Lower lobe of right lung (tissue), 2 donors: ENCODE measurements around the gene CCDC71L. TPM values are rescaled to one million over a fixed set of nuclear protein-coding genes. Genes with fewer than 3 reads are reported as not detected.

Experiments
- ATAC-seq, 2 donors: fragments of 200-7000 bp; cut with Tn5 transposase; one replicate each; pipeline ENCODE4 v1.9.1; 2020 to 2022; ENCODE audit warnings: mild to moderate bottlenecking in 2 of 2, moderate library complexity in 2 of 2
- DNase-seq: peaks from one replicate; pipeline ENCODE4 v3.0.0-alpha.2; 2020
- H3K27ac ChIP-seq: fragments of 200-600 bp; one replicate; pipeline ENCODE4 v1.8.0; 2022
- H3K27me3 ChIP-seq: fragments of 200-600 bp; one replicate; pipeline ENCODE4 v1.8.0; 2022; ENCODE audit warnings: low read depth
- H3K36me3 ChIP-seq: fragments of 200-600 bp; one replicate; pipeline ENCODE4 v1.8.0; 2022; ENCODE audit warnings: mild to moderate bottlenecking
- H3K4me1 ChIP-seq: fragments of 200-600 bp; one replicate; pipeline ENCODE4 v1.8.0; 2022
- H3K4me3 ChIP-seq: fragments of 200-600 bp; one replicate; pipeline ENCODE4 v1.8.0; 2022; ENCODE audit warnings: mild to moderate bottlenecking
- H3K9me3 ChIP-seq: fragments of 200-600 bp; one replicate; pipeline ENCODE4 v1.8.0; 2022
- intact Hi-C: fragments of 100-400 bp; cut with DNase I; formaldehyde crosslinking; loops from one replicate; pipeline ENCODE4 v1.11.0; 2022
- total RNA-seq: library from RNA; stranded (reverse); fragmentation: NEBNext Ultra II Directional; extraction: Animal tissue kit (Norgen Biotek cat#: 25700); gene quantifications from one replicate; pipeline ENCODE4 v1.2.1, GENCODE V29; 2021
- TF ChIP-seq, protein P1 (sequence below): fragments of 200-600 bp; IDR thresholded peaks from one replicate; pipeline ENCODE4 v1.8.0; 2022; ENCODE audit warnings: antibody characterized with exemption, mild to moderate bottlenecking
- donor health status: DM: no; HTN: yes; CAD: no; lungs with severe emphysema.

The CCDC71L gene
- total RNA-seq, 1 donor from 2014 or later = 24.1 TPM

DNA sequence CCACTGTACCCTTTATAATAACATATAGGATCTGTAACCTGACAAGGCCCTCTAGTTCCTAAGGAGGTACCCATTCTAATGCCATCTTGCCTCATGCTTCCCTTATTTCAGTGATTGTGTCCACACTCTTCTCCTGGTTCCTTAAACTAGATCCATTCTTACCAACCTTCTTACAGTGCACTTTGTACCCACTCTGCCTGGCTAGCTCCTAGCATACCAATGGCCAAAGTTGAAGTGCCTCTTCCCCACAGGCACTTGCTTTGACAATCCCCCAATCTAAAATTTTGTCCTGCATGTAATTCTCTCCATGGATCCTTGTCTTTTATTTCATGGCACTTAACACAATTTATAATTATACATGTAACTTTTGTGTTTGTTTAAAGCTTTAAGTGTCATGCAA is 40.9 kb downstream of the CCDC71L start:
- Histone ChIP-seq H3K36me3 (no peaks in the 10 kb centered on the region), H3K27me3 (no peaks in the 10 kb centered on the region), H3K4me3 (no peak overlapping the region), H3K9me3 (peaks cover 13% of the 10 kb centered on the region), H3K4me1 (peaks cover 3% of the 10 kb centered on the region), H3K27ac (no peak overlapping the region)
- intact Hi-C loops = no loop called here
- TF ChIP-seq, protein P1, sequence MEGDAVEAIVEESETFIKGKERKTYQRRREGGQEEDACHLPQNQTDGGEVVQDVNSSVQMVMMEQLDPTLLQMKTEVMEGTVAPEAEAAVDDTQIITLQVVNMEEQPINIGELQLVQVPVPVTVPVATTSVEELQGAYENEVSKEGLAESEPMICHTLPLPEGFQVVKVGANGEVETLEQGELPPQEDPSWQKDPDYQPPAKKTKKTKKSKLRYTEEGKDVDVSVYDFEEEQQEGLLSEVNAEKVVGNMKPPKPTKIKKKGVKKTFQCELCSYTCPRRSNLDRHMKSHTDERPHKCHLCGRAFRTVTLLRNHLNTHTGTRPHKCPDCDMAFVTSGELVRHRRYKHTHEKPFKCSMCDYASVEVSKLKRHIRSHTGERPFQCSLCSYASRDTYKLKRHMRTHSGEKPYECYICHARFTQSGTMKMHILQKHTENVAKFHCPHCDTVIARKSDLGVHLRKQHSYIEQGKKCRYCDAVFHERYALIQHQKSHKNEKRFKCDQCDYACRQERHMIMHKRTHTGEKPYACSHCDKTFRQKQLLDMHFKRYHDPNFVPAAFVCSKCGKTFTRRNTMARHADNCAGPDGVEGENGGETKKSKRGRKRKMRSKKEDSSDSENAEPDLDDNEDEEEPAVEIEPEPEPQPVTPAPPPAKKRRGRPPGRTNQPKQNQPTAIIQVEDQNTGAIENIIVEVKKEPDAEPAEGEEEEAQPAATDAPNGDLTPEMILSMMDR = no peak
- no peak for DNase-seq
- no peak for ATAC-seq

DNA sequence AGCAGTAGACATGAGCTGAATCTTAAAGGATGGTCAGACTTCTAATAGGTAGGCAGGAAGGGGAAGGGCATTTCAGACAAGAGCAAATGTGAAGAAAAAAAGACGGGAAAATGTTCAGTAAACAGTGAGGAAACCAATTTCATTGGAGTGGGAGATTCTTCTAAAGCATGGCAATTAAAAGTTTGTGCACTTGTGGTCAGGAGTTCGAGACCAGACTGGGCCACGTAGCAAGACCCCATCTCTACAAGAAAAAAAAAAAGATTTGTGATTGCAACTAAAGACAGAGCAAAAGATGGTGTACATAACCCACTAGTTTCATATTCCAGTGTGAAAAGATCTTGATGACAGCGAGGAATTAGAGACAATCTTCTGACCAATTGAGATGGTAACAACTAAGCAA is 41.7 kb downstream of the CCDC71L start:
- intact Hi-C loops = no loop called here

DNA sequence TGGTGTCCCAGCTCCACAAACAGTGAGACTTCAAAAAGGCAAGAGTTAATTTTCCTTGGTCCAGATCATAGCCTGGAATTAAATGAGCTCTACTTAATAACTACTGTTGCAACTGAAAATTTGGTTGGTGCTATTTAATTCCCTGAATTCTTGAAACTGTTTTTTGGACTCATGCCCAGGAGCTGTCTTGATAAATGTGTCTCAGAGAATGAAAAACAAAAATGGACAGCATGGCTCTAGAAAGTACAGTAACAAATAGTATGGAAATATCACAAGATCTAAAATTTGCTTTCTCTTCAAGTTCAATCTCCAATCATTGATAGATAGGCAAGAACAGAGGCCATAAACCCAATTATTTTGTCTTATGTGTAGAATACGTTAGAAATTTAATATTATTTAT is 42.5 kb downstream of the CCDC71L start:
- peaks cover 13% of the 10 kb centered on the region for H3K9me3 ChIP-seq
- no peaks in the 10 kb centered on the region for H3K36me3 ChIP-seq
- TF ChIP-seq, protein P1 = no peak
- no peaks in the 10 kb centered on the region for H3K4me1 ChIP-seq
- ATAC-seq (no peak), DNase-seq (no peak)
- H3K27ac ChIP-seq = no peak overlapping the region
- no peak overlapping the region for H3K4me3 ChIP-seq
- intact Hi-C loops = no loop called here
- H3K27me3 ChIP-seq = no peaks in the 10 kb centered on the region

More for the DNA sequence above, 41.7 kb downstream of the CCDC71L start:
- Histone ChIP-seq H3K27ac (no peak overlapping the region), H3K4me1 (no peaks in the 10 kb centered on the region), H3K27me3 (no peaks in the 10 kb centered on the region), H3K4me3 (no peak overlapping the region), H3K36me3 (no peaks in the 10 kb centered on the region), H3K9me3 (peaks cover 13% of the 10 kb centered on the region)
- DNase-seq (no peak), ATAC-seq (no peak)
- TF ChIP-seq, protein P1 = no peak

DNA sequence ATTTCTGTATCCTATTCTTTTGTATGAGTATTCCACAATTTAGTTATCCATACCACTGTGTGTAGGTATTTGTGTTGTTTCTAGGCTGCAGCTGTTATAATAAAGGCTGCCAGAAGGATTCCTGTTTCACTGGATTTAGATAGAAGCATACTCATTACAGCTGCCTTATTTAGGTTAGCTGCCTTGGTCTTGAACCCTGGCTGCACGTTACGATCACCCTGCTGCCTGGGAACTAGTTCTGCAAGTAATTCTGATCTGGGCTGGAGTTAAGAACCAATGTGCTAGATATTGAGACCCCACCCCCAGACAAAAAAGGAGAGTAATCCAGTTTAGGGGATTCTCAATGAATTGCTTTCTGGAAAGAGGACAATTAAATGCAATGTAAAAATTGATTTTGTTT is 43.1 kb downstream of the CCDC71L start:
- peaks cover 13% of the 10 kb centered on the region for H3K9me3 ChIP-seq
- H3K27me3 ChIP-seq = no peaks in the 10 kb centered on the region
- intact Hi-C loops = no loop called here
- no peaks in the 10 kb centered on the region for H3K36me3 ChIP-seq
- TF ChIP-seq, protein P1 = no peak
- ATAC-seq = no peak
- H3K4me1 ChIP-seq = no peaks in the 10 kb centered on the region
- no peak overlapping the region for H3K27ac ChIP-seq
- DNase-seq = no peak
- H3K4me3 ChIP-seq = no peak overlapping the region

DNA sequence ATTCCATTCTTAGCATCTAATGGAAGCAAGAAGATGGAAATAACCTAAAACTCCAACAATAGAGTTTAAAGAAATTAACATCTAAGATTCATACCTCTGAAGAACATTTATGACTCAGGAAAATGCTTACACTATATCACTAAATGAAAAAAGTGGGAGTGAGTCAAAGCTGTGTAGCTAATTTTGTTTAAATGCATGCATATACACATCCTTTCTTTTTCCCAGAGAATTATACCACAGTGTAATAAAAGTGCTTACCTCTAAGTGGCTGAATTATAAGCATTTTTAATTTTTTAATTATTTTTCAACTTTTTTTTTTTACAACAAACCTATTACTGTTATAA is 44.3 kb downstream of the CCDC71L start:
- Histone ChIP-seq H3K27me3 (no peaks in the 10 kb centered on the region), H3K4me1 (no peaks in the 10 kb centered on the region), H3K4me3 (no peak overlapping the region), H3K36me3 (no peaks in the 10 kb centered on the region), H3K27ac (no peak overlapping the region), H3K9me3 (peaks cover 8% of the 10 kb centered on the region)
- intact Hi-C loops = no loop called here
- no peak for ATAC-seq
- DNase-seq = no peak
- TF ChIP-seq, protein P1 = no peak
